B cell (primary cell): ENCODE measurements around the gene MTFMT.

ENCODE experiments used
- EZH2 ChIP-seq: IDR thresholded peaks from 2 replicates; pipeline ENCODE4 v1.6.1; 2012; ENCODE audit warnings: borderline replicate concordance, low read depth, mild to moderate bottlenecking, moderate library complexity, low read length; ENCODE audit not compliant: insufficient read depth, poor library complexity, severe bottlenecking
- TF ChIP-seq, protein P1 (sequence below): fragments of 200-600 bp; IDR thresholded peaks from one replicate; pipeline ENCODE4 v1.8.0; 2022; ENCODE audit warnings: antibody characterized with exemption, mild to moderate bottlenecking

DNA sequence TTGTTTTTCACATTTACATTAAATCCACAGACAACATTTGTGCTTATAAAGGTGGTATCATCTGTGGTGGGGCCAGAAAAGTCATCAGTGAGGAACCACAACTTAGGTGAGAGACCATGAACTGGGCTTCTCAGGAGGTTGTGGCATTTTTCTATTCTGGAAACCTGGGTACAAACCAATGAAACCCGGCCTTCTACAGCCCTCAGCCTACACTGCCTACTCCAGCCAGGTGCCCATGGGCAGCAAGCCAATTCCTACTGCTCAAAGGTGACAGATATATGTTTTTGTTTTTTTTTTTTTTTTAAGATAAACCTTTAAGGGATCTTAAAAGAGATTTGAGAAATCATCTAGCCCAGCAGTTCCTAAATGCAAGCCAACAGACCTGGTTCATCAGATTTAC lies 60.0 kb downstream of the MTFMT start:
- TF ChIP-seq, protein P1, sequence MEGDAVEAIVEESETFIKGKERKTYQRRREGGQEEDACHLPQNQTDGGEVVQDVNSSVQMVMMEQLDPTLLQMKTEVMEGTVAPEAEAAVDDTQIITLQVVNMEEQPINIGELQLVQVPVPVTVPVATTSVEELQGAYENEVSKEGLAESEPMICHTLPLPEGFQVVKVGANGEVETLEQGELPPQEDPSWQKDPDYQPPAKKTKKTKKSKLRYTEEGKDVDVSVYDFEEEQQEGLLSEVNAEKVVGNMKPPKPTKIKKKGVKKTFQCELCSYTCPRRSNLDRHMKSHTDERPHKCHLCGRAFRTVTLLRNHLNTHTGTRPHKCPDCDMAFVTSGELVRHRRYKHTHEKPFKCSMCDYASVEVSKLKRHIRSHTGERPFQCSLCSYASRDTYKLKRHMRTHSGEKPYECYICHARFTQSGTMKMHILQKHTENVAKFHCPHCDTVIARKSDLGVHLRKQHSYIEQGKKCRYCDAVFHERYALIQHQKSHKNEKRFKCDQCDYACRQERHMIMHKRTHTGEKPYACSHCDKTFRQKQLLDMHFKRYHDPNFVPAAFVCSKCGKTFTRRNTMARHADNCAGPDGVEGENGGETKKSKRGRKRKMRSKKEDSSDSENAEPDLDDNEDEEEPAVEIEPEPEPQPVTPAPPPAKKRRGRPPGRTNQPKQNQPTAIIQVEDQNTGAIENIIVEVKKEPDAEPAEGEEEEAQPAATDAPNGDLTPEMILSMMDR: no peak
- TF ChIP-seq EZH2: no peak
